Heart left ventricle (tissue), 13 donors: ENCODE results near the gene ESRRA.

Experiments used
- CTCF ChIP-seq, 12 donors: fragments of 200-600 bp; sonication (generic) in 4 of 12; IDR thresholded peaks; one replicate each; pipeline versions ENCODE4 v1.5.0 to v1.8.0; 2018 to 2022; ENCODE audit warnings: antibody characterized with exemption in 12 of 12, mild to moderate bottlenecking in 5 of 12
- POLR2A ChIP-seq, 2 donors: fragments of 450-650 bp; IDR thresholded peaks; one replicate each; pipeline ENCODE4 v1.6.1; 2017; ENCODE audit warnings: antibody characterized with exemption in 2 of 2, mild to moderate bottlenecking in 2 of 2, moderate library complexity in 2 of 2
- donor health status: ischemic (EF 13 %, LVEDD 7.1; RV severe dilation, severe dysfunction).
- donor health status: DM: no; HTN: yes; CAD: no.
- donor health status: DM: no; HTN: no; CAD: no.
- donor health status: ischemic (EF 25% LVEDD 6.9; RV normal size, moderate dysfunction).
- donor health status: ischemic (EF 25% LVEDD 5.7; RV mildly dilated, moderate dysfunction).
- donor health status: ischemic (EF 35%, LVEDD 5.7; RV mildly dilated, moderate dysfunction).
- donor health status: nonischemic (EF 11% LVEDD 7.7; RV severe dilation, severe dysfunction).
- donor health status: DM: yes; HTN: yes; CAD: no.
- donor health status: PGD.
- donor health status: ischemic (EF 29% LVEDD 5.4; RV normal size, mild dysfunction).
- donor health status: nonischemic (EF 23%, LVEDD 6.1; RV moderate dilation, normal function).

- TF ChIP-seq CTCF (IDR thresholded peaks at IDR 0.05), result no peak
- no peak for TF ChIP-seq POLR2A (IDR thresholded peaks at IDR 0.05)
These were observed 13.7 kb downstream of the ESRRA start for GRCh38 chr11:64318766-64319761.
